NOMO-1 treated with DMSO at 0.1 percent for 48 hours (cell line): ENCODE data around the gene IRF2BP2.

Experiments
- DNase-seq: peaks from one replicate; lab custom pipeline; 2025; ENCODE audit not compliant: unreplicated experiment; lab: John Stamatoyannopoulos, UW

The IRF2BP2 gene

GRCh38 chr1:234585330-234586055 lies 24.5 kb downstream of the IRF2BP2 start:
- no peak for DNase-seq

- DNase-seq, result no peak
Observed at GRCh38 chr1:234584926-234585325, 25.1 kb downstream of the IRF2BP2 start.

GRCh38 chr1:234584420-234584805 lies 25.6 kb downstream of the IRF2BP2 start:
- DNase-seq, result no peak

- no peak for DNase-seq
Observed at GRCh38 chr1:234583755-234584419, 26.1 kb downstream of the IRF2BP2 start.

- no peak for DNase-seq
Observed at GRCh38 chr1:234582681-234583301, 27.2 kb downstream of the IRF2BP2 start.

- DNase-seq, result no peak
Observed at GRCh38 chr1:234582186-234582585, 27.8 kb downstream of the IRF2BP2 start.

- DNase-seq, result no peak
Observed at GRCh38 chr1:234581063-234581714, 28.8 kb downstream of the IRF2BP2 start.

- DNase-seq, result peak; percentile 49
Observed at GRCh38 chr1:234579967-234580366, 30.0 kb downstream of the IRF2BP2 start.

GRCh38 chr1:234578735-234579134 lies 31.2 kb downstream of the IRF2BP2 start:
- no peak for DNase-seq

- DNase-seq, result no peak
Observed at GRCh38 chr1:234578087-234578486, 31.9 kb downstream of the IRF2BP2 start.

- no peak for DNase-seq
Observed at GRCh38 chr1:234573711-234574299, 36.2 kb downstream of the IRF2BP2 start.

- DNase-seq, result no peak
Observed at GRCh38 chr1:234572966-234573365, 37.0 kb downstream of the IRF2BP2 start.

- no peak for DNase-seq
Observed at GRCh38 chr1:234571702-234572101, 38.3 kb downstream of the IRF2BP2 start.

GRCh38 chr1:234570329-234571120 lies 39.5 kb downstream of the IRF2BP2 start:
- DNase-seq, result no peak

GRCh38 chr1:234568345-234568744 lies 41.6 kb downstream of the IRF2BP2 start:
- DNase-seq, result no peak

- no peak for DNase-seq
Observed at GRCh38 chr1:234565132-234565531, 44.8 kb downstream of the IRF2BP2 start.

- no peak for DNase-seq
Observed at GRCh38 chr1:234564035-234565029, 45.6 kb downstream of the IRF2BP2 start.

GRCh38 chr1:234562334-234562733 lies 47.6 kb downstream of the IRF2BP2 start:
- DNase-seq, result no peak

- DNase-seq, result no peak
Observed at GRCh38 chr1:234561319-234561718, 48.7 kb downstream of the IRF2BP2 start.
